ENCODE results near the gene SLC12A1. TPM values are rescaled to one million over a fixed set of nuclear protein-coding genes. Genes with fewer than 3 reads are reported as not detected.

The SLC12A1 gene
- total RNA-seq, 1 experiment from 2014 or later: not detected

DNA sequence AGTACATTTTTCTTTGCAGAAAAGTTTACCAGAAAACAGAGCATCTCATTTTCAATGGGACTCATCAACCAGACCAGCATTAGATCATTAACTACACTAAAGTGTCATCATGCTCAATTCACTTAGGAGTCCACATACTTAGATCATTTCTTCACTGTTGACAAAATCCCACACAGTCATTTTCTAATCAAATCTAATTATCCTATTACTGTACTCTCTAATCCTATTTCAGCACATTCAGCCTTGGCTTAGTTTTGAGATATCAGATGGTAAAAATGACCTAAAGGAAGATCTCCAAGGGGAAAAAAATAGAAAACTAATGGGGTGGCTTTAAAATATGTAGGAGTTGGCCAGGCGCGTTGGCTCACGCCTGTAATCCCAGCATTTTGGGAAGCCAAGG lies 19.8 kb upstream of the SLC12A1 start:
- TF ChIP-seq TCF7L2 (IDR thresholded peaks at IDR 0.05; ENCODE audit: low read depth, low read length) (no peak), SIN3A (IDR thresholded peaks at IDR 0.05; ENCODE audit: borderline replicate concordance, insufficient read depth, low read depth, low read length) (no peak), POLR2AphosphoS5 (IDR thresholded peaks at IDR 0.05; ENCODE audit: low read depth, low read length) (no peak)
- TF ChIP-seq, protein P1, sequence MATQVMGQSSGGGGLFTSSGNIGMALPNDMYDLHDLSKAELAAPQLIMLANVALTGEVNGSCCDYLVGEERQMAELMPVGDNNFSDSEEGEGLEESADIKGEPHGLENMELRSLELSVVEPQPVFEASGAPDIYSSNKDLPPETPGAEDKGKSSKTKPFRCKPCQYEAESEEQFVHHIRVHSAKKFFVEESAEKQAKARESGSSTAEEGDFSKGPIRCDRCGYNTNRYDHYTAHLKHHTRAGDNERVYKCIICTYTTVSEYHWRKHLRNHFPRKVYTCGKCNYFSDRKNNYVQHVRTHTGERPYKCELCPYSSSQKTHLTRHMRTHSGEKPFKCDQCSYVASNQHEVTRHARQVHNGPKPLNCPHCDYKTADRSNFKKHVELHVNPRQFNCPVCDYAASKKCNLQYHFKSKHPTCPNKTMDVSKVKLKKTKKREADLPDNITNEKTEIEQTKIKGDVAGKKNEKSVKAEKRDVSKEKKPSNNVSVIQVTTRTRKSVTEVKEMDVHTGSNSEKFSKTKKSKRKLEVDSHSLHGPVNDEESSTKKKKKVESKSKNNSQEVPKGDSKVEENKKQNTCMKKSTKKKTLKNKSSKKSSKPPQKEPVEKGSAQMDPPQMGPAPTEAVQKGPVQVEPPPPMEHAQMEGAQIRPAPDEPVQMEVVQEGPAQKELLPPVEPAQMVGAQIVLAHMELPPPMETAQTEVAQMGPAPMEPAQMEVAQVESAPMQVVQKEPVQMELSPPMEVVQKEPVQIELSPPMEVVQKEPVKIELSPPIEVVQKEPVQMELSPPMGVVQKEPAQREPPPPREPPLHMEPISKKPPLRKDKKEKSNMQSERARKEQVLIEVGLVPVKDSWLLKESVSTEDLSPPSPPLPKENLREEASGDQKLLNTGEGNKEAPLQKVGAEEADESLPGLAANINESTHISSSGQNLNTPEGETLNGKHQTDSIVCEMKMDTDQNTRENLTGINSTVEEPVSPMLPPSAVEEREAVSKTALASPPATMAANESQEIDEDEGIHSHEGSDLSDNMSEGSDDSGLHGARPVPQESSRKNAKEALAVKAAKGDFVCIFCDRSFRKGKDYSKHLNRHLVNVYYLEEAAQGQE (IDR thresholded peaks at IDR 0.05; ENCODE audit: insufficient read depth in 1 of 2, low read depth in 2 of 2, low read length in 1 of 2): no peak
- TF ChIP-seq, protein P2, sequence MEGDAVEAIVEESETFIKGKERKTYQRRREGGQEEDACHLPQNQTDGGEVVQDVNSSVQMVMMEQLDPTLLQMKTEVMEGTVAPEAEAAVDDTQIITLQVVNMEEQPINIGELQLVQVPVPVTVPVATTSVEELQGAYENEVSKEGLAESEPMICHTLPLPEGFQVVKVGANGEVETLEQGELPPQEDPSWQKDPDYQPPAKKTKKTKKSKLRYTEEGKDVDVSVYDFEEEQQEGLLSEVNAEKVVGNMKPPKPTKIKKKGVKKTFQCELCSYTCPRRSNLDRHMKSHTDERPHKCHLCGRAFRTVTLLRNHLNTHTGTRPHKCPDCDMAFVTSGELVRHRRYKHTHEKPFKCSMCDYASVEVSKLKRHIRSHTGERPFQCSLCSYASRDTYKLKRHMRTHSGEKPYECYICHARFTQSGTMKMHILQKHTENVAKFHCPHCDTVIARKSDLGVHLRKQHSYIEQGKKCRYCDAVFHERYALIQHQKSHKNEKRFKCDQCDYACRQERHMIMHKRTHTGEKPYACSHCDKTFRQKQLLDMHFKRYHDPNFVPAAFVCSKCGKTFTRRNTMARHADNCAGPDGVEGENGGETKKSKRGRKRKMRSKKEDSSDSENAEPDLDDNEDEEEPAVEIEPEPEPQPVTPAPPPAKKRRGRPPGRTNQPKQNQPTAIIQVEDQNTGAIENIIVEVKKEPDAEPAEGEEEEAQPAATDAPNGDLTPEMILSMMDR (IDR thresholded peaks at IDR 0.05): no peak
- intact Hi-C loops (cut with micrococcal nuclease; ENCODE audit: unreplicated experiment) (no loop called here), in situ Hi-C loops (cut with HindIII; ENCODE audit: low pct_unique_long_range_greater_than_20kb, low sequenced_read_pairs) (no loop called here)
- DNase-seq (ENCODE audit: low read depth, low spot score) (no peak), ATAC-seq (no peak)
- Histone ChIP-seq H3K4me1 (ENCODE audit: control insufficient read depth, insufficient read depth, low read length) (no peaks in the 10 kb centered on the region), H3K4me3 (ENCODE audit: low read depth in 2 of 2, low read length in 2 of 2) (no peak overlapping the region), H3K27ac (ENCODE audit: low read length) (no peak overlapping the region), H3K9me3 (ENCODE audit: control insufficient read depth, insufficient read depth, low read depth, low read length) (no peaks in the 10 kb centered on the region), H3K27me3 (ENCODE audit: control insufficient read depth, insufficient read depth, low read length) (peaks cover 11% of the 10 kb centered on the region), H3K36me3 (ENCODE audit: control insufficient read depth, insufficient read depth, low read length) (no peaks in the 10 kb centered on the region)
- ChIA-PET POLR2A (no interaction called here), CTCF (no interaction called here)
- no TSS peak for BruUV-seq (replicated peaks)

DNA sequence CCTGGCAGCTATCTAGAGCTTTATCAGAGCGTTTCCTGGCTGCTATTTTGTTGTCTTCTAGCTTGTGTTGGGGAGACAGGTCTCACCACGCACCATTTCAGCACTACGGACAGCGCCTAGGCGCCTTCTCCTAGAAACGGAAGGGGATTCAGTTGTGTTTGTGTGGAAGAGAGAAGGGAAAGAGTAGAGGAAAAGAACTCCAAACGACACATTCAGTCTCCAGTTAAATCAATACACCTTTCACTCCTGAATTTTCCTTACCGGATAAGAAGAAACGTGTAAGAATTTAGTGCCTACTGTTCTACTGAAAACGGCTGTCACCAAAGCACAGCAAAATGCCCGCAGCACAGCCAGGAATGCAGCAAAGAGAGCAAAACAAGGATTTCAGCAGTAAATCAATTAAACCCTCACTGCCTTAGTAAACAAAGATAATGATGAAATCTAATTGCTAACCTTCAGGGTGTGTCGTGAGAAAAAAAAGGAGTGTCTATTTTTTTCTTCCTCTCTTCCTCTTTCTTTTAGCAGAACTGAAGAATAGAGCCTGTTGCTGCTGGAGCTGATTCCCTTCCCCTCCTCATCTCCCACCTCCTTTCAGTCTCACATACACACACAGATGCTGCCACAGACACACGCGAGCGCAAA lies 15.0 kb upstream of the SLC12A1 start:
- no peaks in the 10 kb centered on the region for H3K4me1 ChIP-seq (ENCODE audit: control insufficient read depth, insufficient read depth, low read length)
- H3K27me3 ChIP-seq (ENCODE audit: control insufficient read depth, insufficient read depth, low read length): peaks cover 11% of the 10 kb centered on the region
- H3K4me3 ChIP-seq (ENCODE audit: low read depth in 2 of 2, low read length in 2 of 2): no peak overlapping the region
- TF ChIP-seq, protein P1 (IDR thresholded peaks at IDR 0.05; ENCODE audit: insufficient read depth in 1 of 2, low read depth in 2 of 2, low read length in 1 of 2): peak; percentile 94 to 95
- TF ChIP-seq TCF7L2 (IDR thresholded peaks at IDR 0.05; ENCODE audit: low read depth, low read length) (no peak), POLR2AphosphoS5 (IDR thresholded peaks at IDR 0.05; ENCODE audit: low read depth, low read length) (no peak)
- TF ChIP-seq, protein P2 (IDR thresholded peaks at IDR 0.05): no peak
- ATAC-seq (no peak), DNase-seq (ENCODE audit: low read depth, low spot score) (no peak)
- BruUV-seq (replicated peaks): no TSS peak
- intact Hi-C loops (cut with micrococcal nuclease; ENCODE audit: unreplicated experiment) (no loop called here), in situ Hi-C loops (cut with HindIII; ENCODE audit: low pct_unique_long_range_greater_than_20kb, low sequenced_read_pairs) (no loop called here)
- ChIA-PET POLR2A (no interaction called here), CTCF (no interaction called here)
- no peak overlapping the region for H3K27ac ChIP-seq (ENCODE audit: low read length)
- no peaks in the 10 kb centered on the region; the same call in 1 of the 2 replicates for H3K36me3 ChIP-seq (ENCODE audit: control insufficient read depth, insufficient read depth, low read length)
- H3K9me3 ChIP-seq (ENCODE audit: control insufficient read depth, insufficient read depth, low read depth, low read length): no peaks in the 10 kb centered on the region

Data from Panc1 (cell line).